ENCODE results near the gene BSN.

BSN gene, protein sequence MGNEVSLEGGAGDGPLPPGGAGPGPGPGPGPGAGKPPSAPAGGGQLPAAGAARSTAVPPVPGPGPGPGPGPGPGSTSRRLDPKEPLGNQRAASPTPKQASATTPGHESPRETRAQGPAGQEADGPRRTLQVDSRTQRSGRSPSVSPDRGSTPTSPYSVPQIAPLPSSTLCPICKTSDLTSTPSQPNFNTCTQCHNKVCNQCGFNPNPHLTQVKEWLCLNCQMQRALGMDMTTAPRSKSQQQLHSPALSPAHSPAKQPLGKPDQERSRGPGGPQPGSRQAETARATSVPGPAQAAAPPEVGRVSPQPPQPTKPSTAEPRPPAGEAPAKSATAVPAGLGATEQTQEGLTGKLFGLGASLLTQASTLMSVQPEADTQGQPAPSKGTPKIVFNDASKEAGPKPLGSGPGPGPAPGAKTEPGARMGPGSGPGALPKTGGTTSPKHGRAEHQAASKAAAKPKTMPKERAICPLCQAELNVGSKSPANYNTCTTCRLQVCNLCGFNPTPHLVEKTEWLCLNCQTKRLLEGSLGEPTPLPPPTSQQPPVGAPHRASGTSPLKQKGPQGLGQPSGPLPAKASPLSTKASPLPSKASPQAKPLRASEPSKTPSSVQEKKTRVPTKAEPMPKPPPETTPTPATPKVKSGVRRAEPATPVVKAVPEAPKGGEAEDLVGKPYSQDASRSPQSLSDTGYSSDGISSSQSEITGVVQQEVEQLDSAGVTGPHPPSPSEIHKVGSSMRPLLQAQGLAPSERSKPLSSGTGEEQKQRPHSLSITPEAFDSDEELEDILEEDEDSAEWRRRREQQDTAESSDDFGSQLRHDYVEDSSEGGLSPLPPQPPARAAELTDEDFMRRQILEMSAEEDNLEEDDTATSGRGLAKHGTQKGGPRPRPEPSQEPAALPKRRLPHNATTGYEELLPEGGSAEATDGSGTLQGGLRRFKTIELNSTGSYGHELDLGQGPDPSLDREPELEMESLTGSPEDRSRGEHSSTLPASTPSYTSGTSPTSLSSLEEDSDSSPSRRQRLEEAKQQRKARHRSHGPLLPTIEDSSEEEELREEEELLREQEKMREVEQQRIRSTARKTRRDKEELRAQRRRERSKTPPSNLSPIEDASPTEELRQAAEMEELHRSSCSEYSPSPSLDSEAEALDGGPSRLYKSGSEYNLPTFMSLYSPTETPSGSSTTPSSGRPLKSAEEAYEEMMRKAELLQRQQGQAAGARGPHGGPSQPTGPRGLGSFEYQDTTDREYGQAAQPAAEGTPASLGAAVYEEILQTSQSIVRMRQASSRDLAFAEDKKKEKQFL (N-terminal part only)

GRCh38 chr3:49553692-49554632 lies at the start of gene BSN:
Gene BSN, plus strand, starts transcription at chr3:49554477. Its CDS starts 126 bp downstream, at chr3:49554603.
- peak; percentile 84 to 85 for DNase-seq (ENCODE audit: low read depth in 2 of 2)

DNA sequence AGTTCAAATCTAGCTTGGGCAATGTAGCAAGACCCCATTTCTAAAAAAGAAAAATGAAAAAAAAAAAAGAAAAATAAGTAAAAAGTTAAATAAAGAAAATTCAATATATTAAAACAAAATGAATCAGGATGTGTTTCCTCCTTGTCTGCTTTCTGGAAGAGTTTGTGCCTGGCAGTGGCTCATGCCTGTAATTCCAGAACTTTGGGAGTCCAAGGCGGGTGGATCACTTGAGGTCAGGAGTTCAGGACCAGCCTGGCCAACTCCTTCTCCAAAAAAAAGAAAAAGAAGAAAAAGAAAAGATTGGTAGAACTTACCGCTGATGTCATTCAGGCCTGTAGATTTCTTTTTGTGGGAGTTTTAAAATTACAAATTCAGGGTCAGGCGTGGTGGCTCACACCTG lies 47.4 kb upstream of the BSN start:
- DNase-seq (ENCODE audit: low read depth in 2 of 2) = no peak

GRCh38 chr3:49509028-49509561 lies 45.2 kb upstream of the BSN start:
- DNase-seq (ENCODE audit: low read depth in 2 of 2) = no peak

DNA sequence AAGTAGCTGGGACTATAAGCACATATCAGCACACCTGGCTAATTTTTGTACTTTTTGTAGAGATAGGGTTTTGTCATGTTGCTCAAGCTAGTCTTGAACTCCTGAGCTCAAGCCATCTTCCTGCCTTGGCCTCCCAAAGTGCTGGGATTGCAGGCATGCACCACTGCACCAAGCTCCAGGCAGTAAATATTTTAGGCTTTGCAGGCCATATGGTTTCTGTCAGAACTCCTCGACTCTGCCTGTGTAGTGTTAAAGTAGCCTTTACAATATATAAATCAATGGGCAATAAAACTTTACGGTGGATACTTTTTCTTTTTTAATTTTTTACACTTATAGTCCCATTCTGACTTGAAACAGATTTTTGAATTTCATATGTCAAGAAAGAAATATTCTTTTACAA lies 42.6 kb upstream of the BSN start:
- no peak for DNase-seq (ENCODE audit: low read depth in 2 of 2)

GRCh38 chr3:49512781-49513355 lies 41.4 kb upstream of the BSN start:
- no peak for DNase-seq (ENCODE audit: low read depth in 2 of 2)

GRCh38 chr3:49513494-49514124 lies 40.7 kb upstream of the BSN start:
- no peak for DNase-seq (ENCODE audit: low read depth in 2 of 2)

DNA sequence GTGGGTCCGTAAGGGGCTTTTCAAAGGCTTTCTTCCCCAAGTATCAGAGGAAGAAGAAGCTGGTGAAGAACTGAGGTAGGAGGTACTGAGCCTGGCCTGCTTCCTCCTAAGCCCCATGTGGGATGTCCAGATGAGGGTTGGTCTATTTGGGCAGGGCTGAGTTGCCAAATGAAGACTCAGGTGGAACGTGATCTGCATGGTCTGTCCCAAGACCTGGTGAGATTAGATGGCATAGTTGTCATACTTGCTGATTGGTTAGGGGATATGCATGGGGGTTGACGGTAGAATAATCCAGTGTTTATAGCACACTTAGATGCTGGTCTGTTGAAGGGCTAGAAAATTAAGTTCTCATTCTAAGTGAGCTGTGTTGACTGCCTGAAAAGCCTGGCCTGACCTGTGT lies 36.3 kb upstream of the BSN start:
- no peak for DNase-seq (ENCODE audit: low read depth in 2 of 2)

DNA sequence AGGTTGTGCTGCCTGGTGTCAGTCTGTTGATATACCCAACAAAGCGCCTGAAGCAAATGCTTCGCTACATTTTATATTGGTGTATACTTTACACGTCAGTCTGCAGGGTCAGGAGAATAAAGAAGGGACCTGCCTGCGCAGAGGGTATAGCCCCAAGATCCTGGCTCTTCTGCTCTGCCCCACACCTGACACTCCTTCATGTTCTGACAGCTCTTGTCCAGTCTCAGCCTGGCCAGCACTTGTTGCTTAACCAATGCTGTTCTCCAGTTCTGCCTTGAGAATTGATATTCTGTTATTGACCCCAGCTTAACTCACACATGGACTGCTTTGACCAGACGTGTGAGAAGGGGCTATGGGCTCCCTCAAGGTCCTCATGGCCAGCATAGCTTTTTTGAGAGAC lies 35.8 kb upstream of the BSN start:
- no peak for DNase-seq (ENCODE audit: low read depth in 2 of 2)

- no peak for DNase-seq (ENCODE audit: low read depth in 2 of 2)
These were observed 35.0 kb upstream of the BSN start for GRCh38 chr3:49519296-49519695.

DNA sequence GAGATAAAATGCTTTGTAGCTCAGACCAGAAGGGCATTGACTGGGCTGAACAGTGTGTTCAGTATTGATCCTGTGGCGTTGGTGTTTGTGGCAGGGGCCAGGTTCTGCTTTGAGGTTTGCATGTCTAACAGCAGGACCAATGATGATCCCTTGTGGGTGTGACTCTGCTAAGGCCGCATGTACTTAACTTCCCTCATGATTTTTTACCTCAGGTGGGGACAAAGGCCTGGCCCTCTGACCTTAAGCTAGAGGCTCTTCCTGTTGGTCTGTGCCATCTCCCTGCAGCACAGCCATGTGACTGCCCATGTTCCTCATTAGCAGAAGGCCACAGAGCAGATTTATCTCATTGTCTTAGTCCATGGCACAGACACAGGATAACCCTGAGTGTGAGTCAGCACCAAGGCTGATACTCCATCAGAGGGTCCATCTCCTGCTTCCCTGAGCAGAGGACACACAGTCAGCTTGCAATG lies 34.3 kb upstream of the BSN start:
- DNase-seq (ENCODE audit: low read depth in 2 of 2) = no peak

DNA sequence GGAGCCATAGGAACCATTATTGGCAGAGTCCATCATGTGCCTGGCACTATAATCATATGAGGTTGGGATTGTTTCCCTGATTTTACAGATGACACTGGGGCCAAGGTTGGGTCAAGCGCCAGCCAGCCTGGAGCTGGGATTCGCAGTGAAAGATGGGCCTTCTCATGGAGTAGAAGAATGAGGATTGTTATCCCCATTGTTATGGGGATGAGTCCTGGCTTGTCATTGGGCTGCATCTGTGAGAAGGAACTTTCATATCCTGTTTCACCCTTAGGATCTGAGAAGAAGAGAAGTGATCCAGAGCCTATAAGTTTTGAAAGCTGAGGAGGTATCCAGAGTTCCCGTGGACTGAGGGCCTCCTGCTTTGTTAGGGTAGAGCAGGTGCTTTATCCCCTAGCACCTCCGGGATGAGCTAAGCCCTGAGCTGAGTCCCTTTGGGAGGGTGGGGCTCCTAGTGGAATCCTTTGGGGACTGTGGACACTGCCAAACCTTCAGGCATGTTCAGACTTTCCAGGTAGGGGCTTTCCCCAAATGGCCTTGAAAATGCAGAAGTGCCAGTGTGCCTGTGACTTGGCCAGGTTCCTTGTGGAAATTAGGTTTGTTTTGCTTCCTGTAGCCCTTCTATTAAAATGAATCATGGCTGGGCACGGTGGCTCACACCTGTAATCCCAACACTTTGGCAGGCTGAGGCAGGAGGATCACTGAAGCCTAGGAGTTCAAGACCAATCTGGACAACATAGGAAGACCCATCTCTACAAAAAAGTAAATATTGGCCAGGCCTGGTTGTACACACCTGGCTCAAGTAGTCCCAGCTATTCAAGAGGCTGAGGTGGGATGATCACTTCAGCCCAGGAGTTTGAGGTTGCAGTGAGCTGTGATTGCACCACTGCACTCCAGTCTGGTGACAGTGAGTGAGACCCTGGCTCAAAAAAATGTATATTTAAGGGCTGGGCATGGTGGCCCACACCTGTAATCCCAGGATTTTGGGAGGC lies 30.2 kb upstream of the BSN start:
- no peak for DNase-seq (ENCODE audit: low read depth in 2 of 2)

GRCh38 chr3:49529567-49529966 lies 24.7 kb upstream of the BSN start:
- DNase-seq (ENCODE audit: low read depth in 2 of 2) = no peak

- DNase-seq (ENCODE audit: low read depth in 2 of 2) = no peak
These were observed 24.0 kb upstream of the BSN start for GRCh38 chr3:49530231-49530630.

- no peak for DNase-seq (ENCODE audit: low read depth in 2 of 2)
These were observed 23.6 kb upstream of the BSN start for GRCh38 chr3:49530701-49531100.

DNA sequence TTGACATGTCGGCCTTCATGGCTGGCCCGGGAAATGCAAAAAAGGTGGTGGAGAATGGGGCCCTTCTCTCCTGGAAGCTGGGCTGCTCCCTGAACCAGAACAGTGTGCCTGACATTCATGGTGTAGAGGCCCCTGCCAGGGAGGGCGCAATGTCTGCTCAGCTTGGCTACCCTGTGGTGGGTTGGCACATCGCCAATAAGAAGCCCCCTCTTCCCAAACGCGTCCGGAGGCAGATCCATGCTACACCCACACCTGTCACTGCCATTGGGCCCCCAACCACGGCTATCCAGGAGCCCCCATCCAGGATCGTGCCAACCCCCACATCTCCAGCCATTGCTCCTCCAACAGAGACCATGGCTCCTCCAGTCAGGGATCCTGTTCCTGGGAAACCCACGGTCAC lies 23.1 kb upstream of the BSN start:
- no peak for DNase-seq (ENCODE audit: low read depth in 2 of 2)

DNA sequence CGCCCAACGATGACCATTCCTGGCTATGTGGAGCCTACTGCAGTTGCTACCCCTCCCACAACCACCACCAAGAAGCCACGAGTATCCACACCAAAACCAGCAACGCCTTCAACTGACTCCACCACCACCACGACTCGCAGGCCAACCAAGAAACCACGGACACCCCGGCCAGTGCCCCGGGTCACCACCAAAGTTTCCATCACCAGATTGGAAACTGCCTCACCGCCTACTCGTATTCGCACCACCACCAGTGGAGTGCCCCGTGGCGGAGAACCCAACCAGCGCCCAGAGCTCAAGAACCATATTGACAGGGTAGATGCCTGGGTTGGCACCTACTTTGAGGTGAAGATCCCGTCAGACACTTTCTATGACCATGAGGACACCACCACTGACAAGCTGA lies 22.6 kb upstream of the BSN start:
- DNase-seq (ENCODE audit: low read depth in 2 of 2) = no peak

DNA sequence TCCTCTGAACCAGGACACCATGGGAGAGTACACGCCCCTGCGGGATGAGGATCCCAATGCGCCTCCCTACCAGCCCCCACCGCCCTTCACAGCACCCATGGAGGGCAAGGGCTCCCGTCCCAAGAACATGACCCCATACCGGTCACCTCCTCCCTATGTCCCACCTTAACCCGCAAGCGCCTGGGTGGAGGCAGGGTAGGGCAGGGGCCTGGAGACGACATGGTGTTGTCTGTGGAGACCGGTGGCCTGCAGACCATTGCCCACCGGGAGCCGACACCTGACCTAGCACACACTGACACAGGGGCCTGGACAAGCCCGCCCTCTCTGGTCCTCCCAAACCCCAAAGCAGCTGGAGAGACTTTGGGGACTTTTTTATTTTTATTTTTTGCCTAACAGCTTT lies 21.2 kb upstream of the BSN start:
- DNase-seq (ENCODE audit: low read depth in 2 of 2) = no peak

DNA sequence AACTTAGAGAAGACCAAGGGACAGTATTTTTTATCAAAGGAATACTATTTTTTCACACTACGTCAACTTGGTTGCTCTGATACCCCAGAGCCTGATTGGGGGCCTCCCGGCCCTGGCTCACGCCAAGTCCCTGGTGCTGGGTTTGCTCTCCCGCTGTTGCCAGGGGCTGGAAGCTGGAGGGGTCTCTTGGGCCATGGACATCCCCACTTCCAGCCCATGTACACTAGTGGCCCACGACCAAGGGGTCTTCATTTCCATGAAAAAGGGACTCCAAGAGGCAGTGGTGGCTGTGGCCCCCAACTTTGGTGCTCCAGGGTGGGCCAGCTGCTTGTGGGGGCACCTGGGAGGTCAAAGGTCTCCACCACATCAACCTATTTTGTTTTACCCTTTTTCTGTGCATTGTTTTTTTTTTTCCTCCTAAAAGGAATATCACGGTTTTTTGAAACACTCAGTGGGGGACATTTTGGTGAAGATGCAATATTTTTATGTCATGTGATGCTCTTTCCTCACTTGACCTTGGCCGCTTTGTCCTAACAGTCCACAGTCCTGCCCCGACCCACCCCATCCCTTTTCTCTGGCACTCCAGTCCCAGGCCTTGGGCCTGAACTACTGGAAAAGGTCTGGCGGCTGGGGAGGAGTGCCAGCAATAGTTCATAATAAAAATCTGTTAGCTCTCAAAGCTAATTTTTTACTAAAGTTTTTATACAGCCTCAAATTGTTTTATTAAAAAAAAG lies 20.3 kb upstream of the BSN start:
- DNase-seq (ENCODE audit: low read depth in 2 of 2) = no peak
